ENCODE measurements around the gene PPP1R27. TPM values are rescaled to one million over a fixed set of nuclear protein-coding genes. Genes with fewer than 3 reads are reported as not detected.

PPP1R27 gene
- total and polyA plus RNA-seq, 9 of the 15 experiments (the other 6 are each of a cell fraction or from before 2014, with no cell fraction given) = 0.29 to 6.9 (median 1.5) TPM; not detected in 2

DNA sequence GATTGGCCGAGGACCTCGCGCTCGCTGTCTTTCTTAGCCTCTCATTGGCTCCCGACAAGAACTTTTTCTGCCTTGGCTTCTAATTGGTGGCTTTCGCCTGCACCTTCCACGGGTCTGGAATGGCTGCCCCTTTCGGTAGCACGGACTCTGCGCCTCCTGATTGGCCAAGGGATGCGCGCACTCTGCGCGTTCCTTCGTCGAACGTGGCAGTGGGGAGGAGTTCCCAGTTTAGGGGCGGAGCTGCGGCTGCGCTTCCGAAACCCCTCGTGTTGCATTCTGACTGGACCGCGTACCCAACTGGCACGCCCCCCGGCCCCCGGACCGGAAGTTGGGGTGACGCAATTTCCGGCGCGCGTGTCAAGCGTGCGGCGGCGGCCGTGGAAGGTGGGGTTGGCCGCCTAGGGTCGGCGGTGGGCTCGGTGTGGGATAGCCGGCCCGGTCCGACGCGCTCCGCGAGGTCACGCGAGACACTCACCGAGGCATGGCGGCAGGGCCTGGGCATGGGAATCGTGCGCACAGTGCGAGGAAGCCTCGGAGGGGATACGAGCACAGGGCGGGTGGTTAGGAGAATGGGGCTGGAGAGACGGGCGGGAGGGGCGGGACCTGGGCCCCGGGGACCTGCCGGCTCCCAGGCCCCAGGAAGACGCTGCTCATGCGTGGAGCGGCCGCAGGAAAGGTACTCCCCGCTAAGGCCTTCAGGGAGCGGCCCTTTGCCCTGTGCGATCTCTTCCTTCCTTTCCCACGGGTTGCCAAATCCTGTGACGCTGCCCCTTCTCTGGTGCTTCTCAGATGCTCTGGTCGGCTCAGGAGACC, 26.1 kb upstream of the PPP1R27 start (continued):
- TF ChIP-seq ZNF584 (CRISPR knock-in tag; IDR thresholded peaks at IDR 0.05; ENCODE audit: low read depth) = peak; percentile 100
- TF ChIP-seq MAZ (CRISPR knock-in tag; conservative IDR thresholded peaks at IDR 0.05 in 1 of 2, IDR thresholded peaks at IDR 0.05 in 1 of 2) = peak; percentile 72 to 82
- TF ChIP-seq JUN (IDR thresholded peaks at IDR 0.05; ENCODE audit: borderline replicate concordance, low read depth, low read length) = peak; percentile 84
- peak; percentile 55; the same call in 1 of the 2 replicates for TF ChIP-seq JUN (CRISPR knock-in tag; IDR thresholded peaks at IDR 0.05; ENCODE audit: borderline replicate concordance)
- TF ChIP-seq, protein P1, sequence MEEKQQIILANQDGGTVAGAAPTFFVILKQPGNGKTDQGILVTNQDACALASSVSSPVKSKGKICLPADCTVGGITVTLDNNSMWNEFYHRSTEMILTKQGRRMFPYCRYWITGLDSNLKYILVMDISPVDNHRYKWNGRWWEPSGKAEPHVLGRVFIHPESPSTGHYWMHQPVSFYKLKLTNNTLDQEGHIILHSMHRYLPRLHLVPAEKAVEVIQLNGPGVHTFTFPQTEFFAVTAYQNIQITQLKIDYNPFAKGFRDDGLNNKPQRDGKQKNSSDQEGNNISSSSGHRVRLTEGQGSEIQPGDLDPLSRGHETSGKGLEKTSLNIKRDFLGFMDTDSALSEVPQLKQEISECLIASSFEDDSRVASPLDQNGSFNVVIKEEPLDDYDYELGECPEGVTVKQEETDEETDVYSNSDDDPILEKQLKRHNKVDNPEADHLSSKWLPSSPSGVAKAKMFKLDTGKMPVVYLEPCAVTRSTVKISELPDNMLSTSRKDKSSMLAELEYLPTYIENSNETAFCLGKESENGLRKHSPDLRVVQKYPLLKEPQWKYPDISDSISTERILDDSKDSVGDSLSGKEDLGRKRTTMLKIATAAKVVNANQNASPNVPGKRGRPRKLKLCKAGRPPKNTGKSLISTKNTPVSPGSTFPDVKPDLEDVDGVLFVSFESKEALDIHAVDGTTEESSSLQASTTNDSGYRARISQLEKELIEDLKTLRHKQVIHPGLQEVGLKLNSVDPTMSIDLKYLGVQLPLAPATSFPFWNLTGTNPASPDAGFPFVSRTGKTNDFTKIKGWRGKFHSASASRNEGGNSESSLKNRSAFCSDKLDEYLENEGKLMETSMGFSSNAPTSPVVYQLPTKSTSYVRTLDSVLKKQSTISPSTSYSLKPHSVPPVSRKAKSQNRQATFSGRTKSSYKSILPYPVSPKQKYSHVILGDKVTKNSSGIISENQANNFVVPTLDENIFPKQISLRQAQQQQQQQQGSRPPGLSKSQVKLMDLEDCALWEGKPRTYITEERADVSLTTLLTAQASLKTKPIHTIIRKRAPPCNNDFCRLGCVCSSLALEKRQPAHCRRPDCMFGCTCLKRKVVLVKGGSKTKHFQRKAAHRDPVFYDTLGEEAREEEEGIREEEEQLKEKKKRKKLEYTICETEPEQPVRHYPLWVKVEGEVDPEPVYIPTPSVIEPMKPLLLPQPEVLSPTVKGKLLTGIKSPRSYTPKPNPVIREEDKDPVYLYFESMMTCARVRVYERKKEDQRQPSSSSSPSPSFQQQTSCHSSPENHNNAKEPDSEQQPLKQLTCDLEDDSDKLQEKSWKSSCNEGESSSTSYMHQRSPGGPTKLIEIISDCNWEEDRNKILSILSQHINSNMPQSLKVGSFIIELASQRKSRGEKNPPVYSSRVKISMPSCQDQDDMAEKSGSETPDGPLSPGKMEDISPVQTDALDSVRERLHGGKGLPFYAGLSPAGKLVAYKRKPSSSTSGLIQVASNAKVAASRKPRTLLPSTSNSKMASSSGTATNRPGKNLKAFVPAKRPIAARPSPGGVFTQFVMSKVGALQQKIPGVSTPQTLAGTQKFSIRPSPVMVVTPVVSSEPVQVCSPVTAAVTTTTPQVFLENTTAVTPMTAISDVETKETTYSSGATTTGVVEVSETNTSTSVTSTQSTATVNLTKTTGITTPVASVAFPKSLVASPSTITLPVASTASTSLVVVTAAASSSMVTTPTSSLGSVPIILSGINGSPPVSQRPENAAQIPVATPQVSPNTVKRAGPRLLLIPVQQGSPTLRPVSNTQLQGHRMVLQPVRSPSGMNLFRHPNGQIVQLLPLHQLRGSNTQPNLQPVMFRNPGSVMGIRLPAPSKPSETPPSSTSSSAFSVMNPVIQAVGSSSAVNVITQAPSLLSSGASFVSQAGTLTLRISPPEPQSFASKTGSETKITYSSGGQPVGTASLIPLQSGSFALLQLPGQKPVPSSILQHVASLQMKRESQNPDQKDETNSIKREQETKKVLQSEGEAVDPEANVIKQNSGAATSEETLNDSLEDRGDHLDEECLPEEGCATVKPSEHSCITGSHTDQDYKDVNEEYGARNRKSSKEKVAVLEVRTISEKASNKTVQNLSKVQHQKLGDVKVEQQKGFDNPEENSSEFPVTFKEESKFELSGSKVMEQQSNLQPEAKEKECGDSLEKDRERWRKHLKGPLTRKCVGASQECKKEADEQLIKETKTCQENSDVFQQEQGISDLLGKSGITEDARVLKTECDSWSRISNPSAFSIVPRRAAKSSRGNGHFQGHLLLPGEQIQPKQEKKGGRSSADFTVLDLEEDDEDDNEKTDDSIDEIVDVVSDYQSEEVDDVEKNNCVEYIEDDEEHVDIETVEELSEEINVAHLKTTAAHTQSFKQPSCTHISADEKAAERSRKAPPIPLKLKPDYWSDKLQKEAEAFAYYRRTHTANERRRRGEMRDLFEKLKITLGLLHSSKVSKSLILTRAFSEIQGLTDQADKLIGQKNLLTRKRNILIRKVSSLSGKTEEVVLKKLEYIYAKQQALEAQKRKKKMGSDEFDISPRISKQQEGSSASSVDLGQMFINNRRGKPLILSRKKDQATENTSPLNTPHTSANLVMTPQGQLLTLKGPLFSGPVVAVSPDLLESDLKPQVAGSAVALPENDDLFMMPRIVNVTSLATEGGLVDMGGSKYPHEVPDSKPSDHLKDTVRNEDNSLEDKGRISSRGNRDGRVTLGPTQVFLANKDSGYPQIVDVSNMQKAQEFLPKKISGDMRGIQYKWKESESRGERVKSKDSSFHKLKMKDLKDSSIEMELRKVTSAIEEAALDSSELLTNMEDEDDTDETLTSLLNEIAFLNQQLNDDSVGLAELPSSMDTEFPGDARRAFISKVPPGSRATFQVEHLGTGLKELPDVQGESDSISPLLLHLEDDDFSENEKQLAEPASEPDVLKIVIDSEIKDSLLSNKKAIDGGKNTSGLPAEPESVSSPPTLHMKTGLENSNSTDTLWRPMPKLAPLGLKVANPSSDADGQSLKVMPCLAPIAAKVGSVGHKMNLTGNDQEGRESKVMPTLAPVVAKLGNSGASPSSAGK (IDR thresholded peaks at IDR 0.05) = peak; percentile 75; the same call in 1 of the 2 replicates
- peak; percentile 91 for TF ChIP-seq POLR2B (IDR thresholded peaks at IDR 0.05; ENCODE audit: low read depth, partially characterized antibody)
- TF ChIP-seq, protein P2, sequence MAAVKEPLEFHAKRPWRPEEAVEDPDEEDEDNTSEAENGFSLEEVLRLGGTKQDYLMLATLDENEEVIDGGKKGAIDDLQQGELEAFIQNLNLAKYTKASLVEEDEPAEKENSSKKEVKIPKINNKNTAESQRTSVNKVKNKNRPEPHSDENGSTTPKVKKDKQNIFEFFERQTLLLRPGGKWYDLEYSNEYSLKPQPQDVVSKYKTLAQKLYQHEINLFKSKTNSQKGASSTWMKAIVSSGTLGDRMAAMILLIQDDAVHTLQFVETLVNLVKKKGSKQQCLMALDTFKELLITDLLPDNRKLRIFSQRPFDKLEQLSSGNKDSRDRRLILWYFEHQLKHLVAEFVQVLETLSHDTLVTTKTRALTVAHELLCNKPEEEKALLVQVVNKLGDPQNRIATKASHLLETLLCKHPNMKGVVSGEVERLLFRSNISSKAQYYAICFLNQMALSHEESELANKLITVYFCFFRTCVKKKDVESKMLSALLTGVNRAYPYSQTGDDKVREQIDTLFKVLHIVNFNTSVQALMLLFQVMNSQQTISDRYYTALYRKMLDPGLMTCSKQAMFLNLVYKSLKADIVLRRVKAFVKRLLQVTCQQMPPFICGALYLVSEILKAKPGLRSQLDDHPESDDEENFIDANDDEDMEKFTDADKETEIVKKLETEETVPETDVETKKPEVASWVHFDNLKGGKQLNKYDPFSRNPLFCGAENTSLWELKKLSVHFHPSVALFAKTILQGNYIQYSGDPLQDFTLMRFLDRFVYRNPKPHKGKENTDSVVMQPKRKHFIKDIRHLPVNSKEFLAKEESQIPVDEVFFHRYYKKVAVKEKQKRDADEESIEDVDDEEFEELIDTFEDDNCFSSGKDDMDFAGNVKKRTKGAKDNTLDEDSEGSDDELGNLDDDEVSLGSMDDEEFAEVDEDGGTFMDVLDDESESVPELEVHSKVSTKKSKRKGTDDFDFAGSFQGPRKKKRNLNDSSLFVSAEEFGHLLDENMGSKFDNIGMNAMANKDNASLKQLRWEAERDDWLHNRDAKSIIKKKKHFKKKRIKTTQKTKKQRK (IDR thresholded peaks at IDR 0.05; ENCODE audit: borderline replicate concordance, low read depth, low read length) = peak; percentile 65; the same call in 1 of the 2 replicates
- TF ChIP-seq XRCC5 (IDR thresholded peaks at IDR 0.05; ENCODE audit: low read depth, low read length) = peak; percentile 88
- TF ChIP-seq JUNB (CRISPR knock-in tag; conservative IDR thresholded peaks at IDR 0.05) = 0 out of 2 replicates have a peak, but pooled peaks have one; percentile 1
